Measurements from ENCODE around the gene ATP8B4.

Gene ATP8B4

GRCh38 chr15:49890689-49891088, 228.3 kb downstream of the ATP8B4 start:
- no peak for DNase-seq (ENCODE audit: low read depth)

DNA sequence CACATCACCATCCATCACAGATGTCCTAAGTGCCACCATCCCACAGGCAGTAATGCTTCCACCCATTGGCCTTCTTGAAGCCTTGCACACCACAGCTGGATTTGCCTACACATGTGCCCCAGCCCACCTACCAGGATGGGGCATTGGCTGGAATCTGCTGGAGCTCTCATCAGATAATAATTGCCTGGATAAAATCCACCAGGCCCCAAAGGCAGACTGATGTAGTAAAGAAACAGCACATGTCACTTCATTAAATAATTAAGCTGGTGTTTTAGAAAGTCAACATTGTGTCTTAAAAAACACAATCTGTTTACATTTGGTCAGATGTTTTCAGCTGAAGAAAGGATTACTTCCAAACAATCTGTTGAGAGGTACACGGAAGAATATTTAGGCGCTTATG, 229.5 kb downstream of the ATP8B4 start:
- DNase-seq (ENCODE audit: low read depth): no peak

DNA sequence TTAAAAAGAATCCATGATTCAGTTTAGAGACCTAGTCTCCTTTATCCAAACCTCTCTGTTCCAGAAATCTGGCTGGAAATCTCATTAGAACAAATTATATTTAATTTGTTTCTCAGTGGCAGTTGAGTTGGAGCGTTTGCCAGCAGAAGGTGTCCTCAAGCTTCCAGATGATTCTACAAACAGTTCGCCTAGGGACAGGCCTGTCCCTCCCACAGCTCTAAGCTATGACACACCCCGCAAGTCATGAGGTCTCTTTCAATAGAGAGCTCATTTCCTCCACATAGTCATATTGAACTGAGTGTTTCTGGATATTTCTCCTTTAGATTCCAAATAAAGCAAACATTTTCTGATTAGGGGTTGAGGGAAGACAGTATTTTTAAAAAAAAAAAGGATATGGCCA, 230.3 kb downstream of the ATP8B4 start:
- DNase-seq (ENCODE audit: low read depth): no peak

DNA sequence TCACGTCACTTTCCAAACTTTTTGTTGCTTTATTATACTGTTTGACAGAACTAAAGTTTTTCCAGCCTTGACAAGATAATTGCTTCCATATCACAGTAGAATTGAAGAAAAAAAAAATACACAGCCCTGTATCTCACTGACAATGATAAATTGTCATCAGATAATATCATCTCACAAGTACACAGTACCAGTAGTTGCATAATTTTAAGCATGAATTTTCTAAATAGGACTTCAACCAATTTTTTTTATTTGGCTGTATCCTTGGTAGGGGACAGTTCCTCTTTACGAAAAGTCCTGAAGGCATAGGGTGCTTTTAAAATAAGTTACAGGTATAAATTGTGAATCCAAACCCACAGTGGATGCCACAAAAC, 230.7 kb downstream of the ATP8B4 start:
- DNase-seq (ENCODE audit: low read depth): no peak

GRCh38 chr15:49887659-49888322, 231.2 kb downstream of the ATP8B4 start:
- DNase-seq (ENCODE audit: low read depth): no peak

DNA sequence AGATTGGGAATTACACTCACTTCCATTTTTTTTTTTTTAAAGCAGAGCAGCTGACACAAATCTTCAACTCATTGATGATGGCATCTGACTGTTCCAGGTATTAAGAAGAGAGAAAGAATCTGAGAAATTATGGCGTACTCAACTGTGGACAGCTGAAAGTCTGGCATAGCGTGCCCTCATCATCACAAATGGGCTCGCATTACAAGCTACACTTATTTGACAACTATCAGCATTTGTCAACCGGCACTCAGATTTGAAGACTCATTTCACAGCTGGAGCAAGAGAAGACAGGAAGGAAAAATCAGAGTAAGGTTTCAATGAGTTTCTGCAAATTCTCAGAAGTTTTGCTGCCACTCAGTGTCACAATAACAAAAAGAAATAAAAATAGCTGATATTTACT, 235.9 kb downstream of the ATP8B4 start:
- DNase-seq (ENCODE audit: low read depth): no peak

GRCh38 chr15:49881866-49882265, 237.2 kb downstream of the ATP8B4 start:
- no peak for DNase-seq (ENCODE audit: low read depth)

GRCh38 chr15:49881433-49881832, 237.6 kb downstream of the ATP8B4 start:
- DNase-seq (ENCODE audit: low read depth): no peak

GRCh38 chr15:49877873-49878521, 241.0 kb downstream of the ATP8B4 start:
- DNase-seq (ENCODE audit: low read depth): no peak

GRCh38 chr15:49877117-49877872, 241.7 kb downstream of the ATP8B4 start:
- no peak for DNase-seq (ENCODE audit: low read depth)

DNA sequence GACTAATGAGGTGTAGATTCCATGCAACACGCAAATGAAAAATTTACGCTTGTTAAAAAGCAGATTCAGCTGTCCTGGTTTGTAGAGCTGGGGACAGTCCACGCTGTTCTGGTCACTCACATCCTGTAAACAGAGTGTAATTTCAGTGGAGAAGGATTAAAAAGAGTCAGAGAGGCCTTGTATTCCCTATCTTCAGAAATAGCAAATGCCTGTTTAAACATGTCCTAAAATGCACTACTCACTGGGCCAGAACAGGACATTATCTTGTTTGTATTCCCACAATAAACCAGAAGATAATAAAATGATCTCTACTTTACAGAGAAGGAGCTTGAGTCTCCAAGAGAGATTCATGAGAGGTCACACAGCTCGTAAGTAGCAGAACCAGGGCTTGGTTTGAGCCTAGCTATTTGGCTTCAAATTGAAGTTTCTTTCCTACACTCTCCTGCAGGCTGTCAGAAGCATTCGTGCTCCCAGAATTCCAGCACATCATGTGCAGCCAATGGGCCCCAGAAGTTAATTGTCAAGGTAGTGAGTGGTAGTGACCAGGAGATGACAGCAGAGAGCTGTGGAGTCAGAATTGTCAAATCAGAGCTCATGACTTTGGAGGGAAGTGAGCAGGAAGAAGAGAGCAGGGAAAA, 242.5 kb downstream of the ATP8B4 start:
- DNase-seq (ENCODE audit: low read depth): no peak

- no peak for DNase-seq (ENCODE audit: low read depth)
Measured at GRCh38 chr15:49875392-49875791, 243.6 kb downstream of the ATP8B4 start.

DNA sequence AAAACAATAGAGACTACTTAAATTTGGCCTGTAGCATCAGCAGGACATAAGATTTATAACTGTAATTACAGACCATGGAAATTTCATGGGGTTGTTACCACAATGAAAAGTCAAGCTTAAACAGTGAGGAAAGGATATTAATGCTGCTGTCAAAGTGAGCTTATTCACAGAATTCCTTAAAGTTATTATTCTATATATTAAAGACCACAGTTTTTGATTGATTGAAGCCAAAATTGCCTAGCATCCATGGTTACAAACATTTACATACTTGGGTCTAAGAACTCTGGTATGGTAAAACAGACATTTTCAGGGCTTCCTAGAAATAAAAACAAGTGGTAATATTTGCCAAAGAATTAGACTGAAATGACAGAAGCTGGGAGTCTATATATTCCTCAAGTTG, 248.6 kb downstream of the ATP8B4 start:
- DNase-seq (ENCODE audit: low read depth): no peak

DNA sequence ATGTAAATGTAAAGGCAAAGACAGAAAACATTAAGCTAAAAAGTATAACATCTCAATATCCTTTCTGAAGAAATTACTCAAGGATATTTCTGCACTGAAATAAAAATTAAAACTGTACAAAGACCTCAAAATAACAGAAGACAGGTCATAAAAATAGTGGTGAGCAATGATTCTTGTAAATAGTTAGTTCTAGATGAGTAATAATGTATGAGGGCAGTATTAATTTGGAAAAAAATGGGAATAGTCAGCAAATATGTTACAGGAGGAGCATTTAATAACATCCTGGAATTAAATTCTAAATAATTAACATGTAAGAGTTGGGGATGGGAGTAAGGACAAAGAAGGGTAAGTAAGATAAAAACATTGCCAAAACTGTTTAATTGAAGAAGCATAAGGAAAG, 250.7 kb downstream of the ATP8B4 start:
- DNase-seq (ENCODE audit: low read depth): no peak

GRCh38 chr15:49865925-49866757, 252.9 kb downstream of the ATP8B4 start:
- no peak for DNase-seq (ENCODE audit: low read depth)

- DNase-seq (ENCODE audit: low read depth): no peak
Measured at GRCh38 chr15:49864251-49864650, 254.8 kb downstream of the ATP8B4 start.

- no peak for DNase-seq (ENCODE audit: low read depth)
Measured at GRCh38 chr15:49863431-49864224, 255.4 kb downstream of the ATP8B4 start.

- no peak for DNase-seq (ENCODE audit: low read depth)
Measured at GRCh38 chr15:49860101-49860500, 258.9 kb downstream of the ATP8B4 start.

DNA sequence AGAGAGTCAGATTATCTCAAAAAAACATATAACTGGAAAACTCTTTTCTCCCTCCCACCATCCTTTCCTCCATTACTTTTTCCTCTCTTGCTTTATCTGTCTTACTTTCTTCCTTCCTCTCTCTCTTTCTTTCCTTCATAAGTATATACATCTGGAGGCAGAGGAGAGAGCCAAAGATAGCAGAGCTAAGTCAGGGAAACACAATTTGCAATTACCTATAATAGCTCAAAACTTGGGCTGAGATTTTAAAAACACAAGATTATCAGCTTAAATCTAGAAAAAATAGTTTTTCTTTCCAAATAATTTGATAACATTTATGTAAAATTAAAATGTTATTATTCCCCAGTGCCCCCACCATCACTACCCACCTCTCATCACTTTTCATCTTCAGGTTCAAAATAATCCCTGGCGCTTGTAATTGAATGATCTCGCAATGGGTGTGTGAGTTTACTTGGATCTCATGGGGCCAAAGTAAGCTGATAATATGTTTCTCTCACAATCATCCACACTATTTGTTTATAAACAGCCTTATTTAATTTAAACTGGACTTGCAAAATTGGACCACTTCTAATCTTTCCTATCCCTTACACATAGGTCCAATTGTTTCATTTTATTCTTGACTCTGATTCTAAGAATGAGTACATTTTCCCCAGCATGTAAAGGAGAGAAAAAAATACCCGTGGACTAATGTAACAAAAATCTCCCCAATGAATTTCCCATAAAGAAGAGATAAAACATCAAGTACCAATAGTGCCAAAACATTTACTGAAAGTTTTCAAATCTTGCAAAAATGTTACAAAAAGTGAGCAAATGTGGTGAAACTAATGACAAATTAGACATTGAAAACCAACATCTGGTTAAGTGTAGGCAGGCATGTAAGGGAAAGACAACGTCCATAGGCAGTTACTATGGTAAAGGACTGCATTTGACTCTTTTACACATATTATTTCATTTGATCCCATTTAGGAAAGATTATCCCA, 261.2 kb downstream of the ATP8B4 start:
- no peak for DNase-seq (ENCODE audit: low read depth)
